ENCODE data around the gene MYOZ1.

MYOZ1 gene

GRCh38 chr10:73593110-73593509 is 48.2 kb downstream of the MYOZ1 start:
- no peak for DNase-seq

- DNase-seq, result no peak
These were observed 49.2 kb downstream of the MYOZ1 start for GRCh38 chr10:73591935-73592699.

GRCh38 chr10:73590881-73591799 is 50.1 kb downstream of the MYOZ1 start, which contains the start of gene USP54:
USP54 (minus strand) TSS chr10:73591342; CDS start chr10:73575658, 15,684 bp downstream.
- no peak for DNase-seq

GRCh38 chr10:73589563-73590126 is 51.6 kb downstream of the MYOZ1 start:
- no peak for DNase-seq

GRCh38 chr10:73588656-73589055 is 52.6 kb downstream of the MYOZ1 start:
- no peak for DNase-seq

- DNase-seq, result no peak
These were observed 54.7 kb downstream of the MYOZ1 start for GRCh38 chr10:73586583-73586984.

- no peak for DNase-seq
These were observed 55.9 kb downstream of the MYOZ1 start for GRCh38 chr10:73585327-73585726.

GRCh38 chr10:73584737-73585136 is 56.5 kb downstream of the MYOZ1 start:
- no peak for DNase-seq

- DNase-seq, result no peak
These were observed 59.4 kb downstream of the MYOZ1 start for GRCh38 chr10:73581918-73582317.

Measured in activated gamma-delta T cell treated with Interleukin-2 at 50 U/mL for 16 hours (primary cell).